Measurements from ENCODE around the gene VPS25. TPM values are rescaled to one million over a fixed set of nuclear protein-coding genes. Genes with fewer than 3 reads are reported as not detected.

The VPS25 gene
- total and polyA plus RNA-seq, 9 of the 15 experiments (the other 6 are each of a cell fraction or from before 2014, with no cell fraction given), result 123 to 352 (median 180) TPM

- TF ChIP-seq YBX1 (IDR thresholded peaks at IDR 0.05) (no peak), SMARCA4 (IDR thresholded peaks at IDR 0.05) (peak; percentile 91), ESRRA (IDR thresholded peaks at IDR 0.05; ENCODE audit: borderline replicate concordance, low read depth) (no peak), HIVEP1 (CRISPR knock-in tag; IDR thresholded peaks at IDR 0.05) (0 out of 2 replicates have a peak, but pooled peaks have one; percentile 59), BCOR (IDR thresholded peaks at IDR 0.05) (peak; percentile 65; the same call in 1 of the 2 replicates), ETV5 (CRISPR knock-in tag; IDR thresholded peaks at IDR 0.05; ENCODE audit: low read depth) (no peak), HNRNPH1 (optimal IDR thresholded peaks at IDR 0.05; ENCODE audit: low read depth, low read length) (no peak), REST (IDR thresholded peaks at IDR 0.05; ENCODE audit: borderline replicate concordance) (no peak), REST (CRISPR knock-in tag; IDR thresholded peaks at IDR 0.05; ENCODE audit: low read depth) (no peak), ZNF324 (CRISPR knock-in tag; IDR thresholded peaks at IDR 0.05) (no peak), CC2D1A (IDR thresholded peaks at IDR 0.05) (peak; percentile 34; the same call in 1 of the 2 replicates), ZMIZ1 (IDR thresholded peaks at IDR 0.05; ENCODE audit: low read depth in 2 of 2, low read length in 2 of 2) (peak in 1 of 2 experiments; percentile 55; a peak in 1 of 4 replicates), MIER1 (IDR thresholded peaks at IDR 0.05; ENCODE audit: low read depth) (no peak)
Observed at GRCh38 chr17:42750739-42751344, 22.4 kb upstream of the VPS25 start (continued).
